ENCODE data around the gene SSBP3. TPM values are rescaled to one million over a fixed set of nuclear protein-coding genes. Genes with fewer than 3 reads are reported as not detected.

The SSBP3 gene
- total RNA-seq, 1 experiment from 2014 or later: 26.5 TPM

GRCh38 chr1:54257346-54257620, 148.9 kb downstream of the SSBP3 start:
- H3K4me2 ChIP-seq: no peak overlapping the region
- ChIA-PET POLR2A (ENCODE audit: unreplicated experiment) (no interaction called here), CTCF (no interaction called here)
- peaks cover 5% of the 10 kb centered on the region; the same call in 1 of the 2 replicates for H3F3A ChIP-seq (ENCODE audit: insufficient read depth, low read depth)
- no peaks in the 10 kb centered on the region for H3K27me3 ChIP-seq (ENCODE audit: insufficient read depth, low read depth)
- intact Hi-C loops (cut with micrococcal nuclease; ENCODE audit: unreplicated experiment): no loop called here
- no peaks in the 10 kb centered on the region for H4K20me1 ChIP-seq (ENCODE audit: insufficient read depth)
- no peak overlapping the region for H3K4me3 ChIP-seq
- H3K79me2 ChIP-seq (ENCODE audit: low read depth): no peaks in the 10 kb centered on the region
- peaks cover 17% of the 10 kb centered on the region for H3K4me1 ChIP-seq (replicated peaks; ENCODE audit: insufficient read depth)
- no peaks in the 10 kb centered on the region for H3K9me3 ChIP-seq (ENCODE audit: insufficient read depth, low read depth)
- no peak overlapping the region for H3K27ac ChIP-seq
- H2AFZ ChIP-seq: no peak overlapping the region
- no peak for DNase-seq
- no TSS peak for BruUV-seq (replicated peaks)
- H3K36me3 ChIP-seq (ENCODE audit: low read depth): no peaks in the 10 kb centered on the region
- H3K9me2 ChIP-seq (ENCODE audit: insufficient read depth): no peaks in the 10 kb centered on the region
- TF ChIP-seq CTCF (conservative IDR thresholded peaks at IDR 0.05): no peak
- no peak for TF ChIP-seq EZH2 (IDR thresholded peaks at IDR 0.05; ENCODE audit: low read depth)

- intact Hi-C loops (cut with micrococcal nuclease; ENCODE audit: unreplicated experiment): no loop called here
- DNase-seq: no peak
- POLR2A ChIA-PET (ENCODE audit: unreplicated experiment): no interaction called here
- H3F3A ChIP-seq (ENCODE audit: insufficient read depth, low read depth): peaks cover 5% of the 10 kb centered on the region; the same call in 1 of the 2 replicates
- H3K4me1 ChIP-seq (replicated peaks; ENCODE audit: insufficient read depth): peaks cover 17% of the 10 kb centered on the region
- BruUV-seq (replicated peaks): no TSS peak
- H3K27me3 ChIP-seq (ENCODE audit: insufficient read depth, low read depth): no peaks in the 10 kb centered on the region
- CTCF ChIA-PET: no interaction called here
- H3K79me2 ChIP-seq (ENCODE audit: low read depth): no peaks in the 10 kb centered on the region
- no peak overlapping the region for H3K4me3 ChIP-seq
- H4K20me1 ChIP-seq (ENCODE audit: insufficient read depth): no peaks in the 10 kb centered on the region
- H2AFZ ChIP-seq: no peak overlapping the region
- H3K4me2 ChIP-seq: no peak overlapping the region
- no peaks in the 10 kb centered on the region for H3K9me2 ChIP-seq (ENCODE audit: insufficient read depth)
- no peak for TF ChIP-seq EZH2 (IDR thresholded peaks at IDR 0.05; ENCODE audit: low read depth)
- no peaks in the 10 kb centered on the region for H3K9me3 ChIP-seq (ENCODE audit: insufficient read depth, low read depth)
- no peaks in the 10 kb centered on the region for H3K36me3 ChIP-seq (ENCODE audit: low read depth)
- H3K27ac ChIP-seq: no peak overlapping the region
These were observed 149.5 kb downstream of the SSBP3 start for GRCh38 chr1:54256522-54257345.

GRCh38 chr1:54255026-54255702, 151.0 kb downstream of the SSBP3 start:
- no peak overlapping the region for H3K4me2 ChIP-seq
- H3K36me3 ChIP-seq (ENCODE audit: low read depth): no peaks in the 10 kb centered on the region
- BruUV-seq (replicated peaks): no TSS peak
- no peaks in the 10 kb centered on the region for H4K20me1 ChIP-seq (ENCODE audit: insufficient read depth)
- no peaks in the 10 kb centered on the region for H3K27me3 ChIP-seq (ENCODE audit: insufficient read depth, low read depth)
- ChIA-PET CTCF (interaction anchor here (0.6 kb wide), 1 partner anchor 234 kb away, joined by 6 read pairs; no protein-coding TSS in a partner anchor), POLR2A (ENCODE audit: unreplicated experiment) (interaction anchor here (0.7 kb wide), 1 partner anchor 106 kb away, joined by 3 read pairs; no protein-coding TSS in a partner anchor)
- H3K4me1 ChIP-seq (replicated peaks; ENCODE audit: insufficient read depth): peaks cover 22% of the 10 kb centered on the region
- H2AFZ ChIP-seq: no peak overlapping the region
- no peak overlapping the region for H3K4me3 ChIP-seq
- intact Hi-C loops (cut with micrococcal nuclease; ENCODE audit: unreplicated experiment): no loop called here
- no peak overlapping the region for H3K27ac ChIP-seq
- H3K9me3 ChIP-seq (ENCODE audit: insufficient read depth, low read depth): no peaks in the 10 kb centered on the region
- H3K79me2 ChIP-seq (ENCODE audit: low read depth): no peaks in the 10 kb centered on the region
- H3K9me2 ChIP-seq (ENCODE audit: insufficient read depth): no peaks in the 10 kb centered on the region
- DNase-seq: no peak
- H3F3A ChIP-seq (ENCODE audit: insufficient read depth, low read depth): peaks cover 8% of the 10 kb centered on the region; the same call in 1 of the 2 replicates
- TF ChIP-seq CTCF (conservative IDR thresholded peaks at IDR 0.05) (no peak), EZH2 (IDR thresholded peaks at IDR 0.05; ENCODE audit: low read depth) (no peak)
